ENCODE results near the gene MGAT5.

DNA sequence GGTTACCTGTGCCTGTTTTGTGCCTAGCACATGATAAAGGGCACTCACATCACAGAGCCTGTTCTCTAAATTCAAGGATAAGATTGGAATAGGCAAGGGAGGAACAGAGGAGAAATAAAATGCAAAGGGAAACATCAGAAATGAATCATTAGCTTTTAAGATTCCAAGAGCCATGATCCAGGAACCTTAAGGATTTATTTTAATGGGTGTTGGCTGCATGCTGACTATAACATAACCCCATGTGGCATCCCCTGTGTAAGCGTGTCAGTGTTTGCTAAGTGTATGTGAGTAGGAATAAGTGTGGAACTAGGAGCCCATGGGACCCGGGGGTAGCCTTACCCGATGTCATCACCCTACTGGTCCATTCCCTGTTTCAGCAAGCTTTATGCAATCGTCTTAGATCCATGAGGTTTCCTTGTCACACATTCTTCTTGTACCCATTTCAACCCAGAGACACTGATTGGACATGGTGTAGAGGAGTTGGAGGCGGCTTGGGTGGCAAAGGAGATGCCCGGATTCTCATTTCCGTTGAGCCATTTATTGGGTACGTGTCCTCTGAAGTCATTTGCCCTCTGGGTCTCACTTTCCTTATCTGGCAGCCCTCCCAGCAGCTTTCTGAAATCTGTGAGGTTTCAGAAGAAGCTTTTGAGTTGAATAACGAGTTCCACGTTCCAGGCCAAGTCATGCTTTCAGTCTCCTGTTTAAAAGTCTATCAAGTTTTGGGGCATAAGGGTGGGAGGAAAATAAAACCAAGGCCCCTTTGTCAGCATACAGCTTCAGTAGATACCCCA is 117.0 kb downstream of the MGAT5 start:
- TF ChIP-seq, protein P1, sequence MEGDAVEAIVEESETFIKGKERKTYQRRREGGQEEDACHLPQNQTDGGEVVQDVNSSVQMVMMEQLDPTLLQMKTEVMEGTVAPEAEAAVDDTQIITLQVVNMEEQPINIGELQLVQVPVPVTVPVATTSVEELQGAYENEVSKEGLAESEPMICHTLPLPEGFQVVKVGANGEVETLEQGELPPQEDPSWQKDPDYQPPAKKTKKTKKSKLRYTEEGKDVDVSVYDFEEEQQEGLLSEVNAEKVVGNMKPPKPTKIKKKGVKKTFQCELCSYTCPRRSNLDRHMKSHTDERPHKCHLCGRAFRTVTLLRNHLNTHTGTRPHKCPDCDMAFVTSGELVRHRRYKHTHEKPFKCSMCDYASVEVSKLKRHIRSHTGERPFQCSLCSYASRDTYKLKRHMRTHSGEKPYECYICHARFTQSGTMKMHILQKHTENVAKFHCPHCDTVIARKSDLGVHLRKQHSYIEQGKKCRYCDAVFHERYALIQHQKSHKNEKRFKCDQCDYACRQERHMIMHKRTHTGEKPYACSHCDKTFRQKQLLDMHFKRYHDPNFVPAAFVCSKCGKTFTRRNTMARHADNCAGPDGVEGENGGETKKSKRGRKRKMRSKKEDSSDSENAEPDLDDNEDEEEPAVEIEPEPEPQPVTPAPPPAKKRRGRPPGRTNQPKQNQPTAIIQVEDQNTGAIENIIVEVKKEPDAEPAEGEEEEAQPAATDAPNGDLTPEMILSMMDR (IDR thresholded peaks at IDR 0.05; ENCODE audit: low read length), result no peak
- no peak for TF ChIP-seq EZH2 (IDR thresholded peaks at IDR 0.05; ENCODE audit: borderline replicate concordance, low read length)
